Nephron progenitor cell (in vitro differentiated cells): ENCODE results near the gene OR4D1.
A peak's percentile ranks its signal among the peaks of the same experiment; 100 is the strongest.

Experiments
- DNase-seq: peaks from one replicate; pipeline ENCODE4 v3.0.0; 2021
- H3K27ac Mint-ChIP-seq: 2 replicates; pipeline ENCODE4 v1.8.0; 2021; ENCODE audit warnings: mild to moderate bottlenecking, moderate library complexity, mixed read lengths
- H3K27me3 Mint-ChIP-seq: 2 replicates; pipeline ENCODE4 v1.8.0; 2021; ENCODE audit warnings: mild to moderate bottlenecking, low read depth, mixed read lengths; ENCODE audit not compliant: poor library complexity
- H3K36me3 Mint-ChIP-seq: 2 replicates; pipeline ENCODE4 v1.8.0; 2021; ENCODE audit warnings: low read depth, mixed read lengths
- H3K4me1 Mint-ChIP-seq: 2 replicates; pipeline ENCODE4 v1.8.0; 2021; ENCODE audit warnings: mixed read lengths
- H3K4me3 Mint-ChIP-seq: 2 replicates; pipeline ENCODE4 v1.8.0; 2021; ENCODE audit warnings: mild to moderate bottlenecking, moderate library complexity, mixed read lengths
- H3K9me3 Mint-ChIP-seq: 2 replicates; pipeline ENCODE4 v1.8.0; 2021; ENCODE audit warnings: mild to moderate bottlenecking, moderate library complexity, mixed read lengths
- CTCF ChIP-seq: fragments of 200-600 bp; sonication (generic); IDR thresholded peaks from 2 replicates; pipeline ENCODE4 v1.5.0; 2021; ENCODE audit warnings: antibody characterized with exemption

The OR4D1 gene

GRCh38 chr17:58110012-58110411, 38.2 kb upstream of the OR4D1 start:
- no peak overlapping the region for H3K4me3 Mint-ChIP-seq
- DNase-seq: no peak

DNA sequence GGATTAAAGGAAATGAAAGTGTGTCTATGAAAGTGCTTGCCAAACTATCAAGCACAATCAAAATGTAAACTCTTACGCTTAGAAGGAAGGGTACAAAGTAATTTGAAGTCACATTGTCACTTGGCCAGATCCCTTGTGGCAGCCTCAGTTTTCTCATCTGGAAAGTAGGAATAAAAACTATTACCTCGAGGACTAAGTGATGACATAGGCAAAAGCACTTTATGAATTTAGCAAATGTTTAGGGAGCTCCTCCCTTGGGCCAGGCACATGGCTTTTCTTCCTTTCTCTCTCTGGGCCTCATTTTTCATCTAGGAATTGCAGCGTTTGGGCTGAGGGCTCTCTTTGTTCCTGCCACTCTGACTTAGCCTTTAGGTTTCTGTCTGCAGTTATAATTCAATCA, 36.5 kb upstream of the OR4D1 start:
- TF ChIP-seq CTCF: no peak
- DNase-seq: no peak
- Mint-ChIP-seq H3K27ac (no peak overlapping the region), H3K9me3 (peaks cover 9% of the 10 kb centered on the region), H3K4me3 (no peak overlapping the region), H3K36me3 (no peaks in the 10 kb centered on the region), H3K27me3 (peaks cover 58% of the 10 kb centered on the region), H3K4me1 (no peaks in the 10 kb centered on the region)

More at GRCh38 chr17:58110012-58110411, 38.2 kb upstream of the OR4D1 start:
- H3K4me1 Mint-ChIP-seq: no peaks in the 10 kb centered on the region
- no peak overlapping the region for H3K27ac Mint-ChIP-seq
- H3K27me3 Mint-ChIP-seq: peaks cover 43% of the 10 kb centered on the region
- no peaks in the 10 kb centered on the region for H3K36me3 Mint-ChIP-seq
- peaks cover 9% of the 10 kb centered on the region for H3K9me3 Mint-ChIP-seq
- TF ChIP-seq CTCF: no peak

DNA sequence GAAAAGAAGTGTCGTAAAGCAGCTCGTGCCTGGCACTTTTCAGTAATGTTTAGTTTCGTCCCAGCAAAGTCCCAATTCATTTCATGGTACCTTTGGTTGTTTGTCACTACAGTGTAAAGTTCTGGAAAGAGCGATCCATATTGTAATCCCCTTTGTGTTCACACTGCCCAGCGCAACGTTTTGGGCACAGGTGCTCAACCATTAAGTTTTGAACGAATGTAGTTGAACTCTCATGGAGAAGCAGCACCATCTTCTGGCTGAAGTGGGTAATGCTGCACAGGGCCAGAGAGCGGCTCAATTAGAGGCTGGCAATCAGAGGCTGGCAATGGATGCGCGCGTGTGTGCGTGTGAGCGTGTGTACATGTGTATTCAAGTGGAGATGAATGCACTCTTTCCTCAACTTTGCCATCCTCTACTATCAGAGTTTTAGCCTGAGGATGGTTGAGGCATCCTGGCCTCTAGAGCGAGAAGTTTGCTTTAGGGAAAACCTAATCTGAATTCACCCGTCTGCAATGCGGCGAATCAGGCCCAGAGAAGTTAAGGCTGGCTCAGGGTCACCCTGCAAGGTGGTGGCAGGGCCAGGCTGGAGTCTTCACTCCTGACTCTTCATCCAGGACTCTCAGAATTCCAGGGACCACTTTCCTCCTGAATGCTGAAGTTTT, 35.1 kb upstream of the OR4D1 start:
- Mint-ChIP-seq H3K4me1 (no peaks in the 10 kb centered on the region), H3K9me3 (no peaks in the 10 kb centered on the region), H3K27ac (no peak overlapping the region), H3K4me3 (no peak overlapping the region), H3K27me3 (peaks cover 66% of the 10 kb centered on the region), H3K36me3 (no peaks in the 10 kb centered on the region)
- DNase-seq: peak; percentile 90
- peak; percentile 96 for TF ChIP-seq CTCF

DNA sequence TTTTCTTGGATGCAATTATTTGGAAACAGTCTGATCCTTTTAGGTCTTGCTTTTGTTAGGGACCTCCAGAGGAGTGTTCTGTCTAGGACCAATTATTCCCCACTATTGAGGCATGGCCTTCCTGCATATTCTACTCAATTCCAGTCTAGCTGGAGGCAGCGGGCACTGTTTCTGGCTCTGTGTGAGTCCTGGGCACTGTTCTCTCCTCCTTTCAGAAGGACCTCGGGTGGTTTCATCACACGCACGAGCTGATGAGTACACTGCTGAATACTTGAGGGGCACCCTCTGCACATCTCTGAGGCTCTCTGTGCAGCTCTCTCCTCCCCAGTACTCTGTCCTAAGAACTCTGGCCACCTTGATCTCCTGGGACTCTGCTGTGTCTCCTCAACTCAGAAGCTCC, 34.2 kb upstream of the OR4D1 start:
- Mint-ChIP-seq H3K4me1 (no peaks in the 10 kb centered on the region), H3K27me3 (peaks cover 75% of the 10 kb centered on the region), H3K36me3 (no peaks in the 10 kb centered on the region), H3K9me3 (no peaks in the 10 kb centered on the region), H3K4me3 (no peak overlapping the region), H3K27ac (no peak overlapping the region)
- TF ChIP-seq CTCF: no peak
- no peak for DNase-seq

DNA sequence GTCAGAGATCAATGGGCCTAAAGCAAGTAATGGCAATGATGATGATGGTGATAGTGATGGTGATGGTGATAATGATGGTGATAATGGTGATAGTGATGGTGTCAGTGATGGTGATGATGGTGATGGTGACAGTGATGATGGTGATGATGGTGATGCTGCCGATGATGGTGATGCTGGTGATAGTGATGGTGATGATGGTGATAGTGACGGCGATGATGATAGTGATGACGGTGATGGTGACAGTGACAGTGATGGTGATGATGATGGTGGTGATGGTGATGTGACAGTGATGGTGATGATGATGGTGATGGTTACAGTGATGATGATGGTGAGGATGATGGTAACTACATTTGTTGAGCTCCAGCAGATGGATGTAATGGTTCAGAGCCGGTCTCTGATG, 30.8 kb upstream of the OR4D1 start:
- Mint-ChIP-seq H3K36me3 (no peaks in the 10 kb centered on the region), H3K27me3 (peaks cover 72% of the 10 kb centered on the region), H3K27ac (no peak overlapping the region), H3K4me1 (no peaks in the 10 kb centered on the region), H3K4me3 (no peak overlapping the region), H3K9me3 (no peaks in the 10 kb centered on the region)
- DNase-seq: no peak
- no peak for TF ChIP-seq CTCF

DNA sequence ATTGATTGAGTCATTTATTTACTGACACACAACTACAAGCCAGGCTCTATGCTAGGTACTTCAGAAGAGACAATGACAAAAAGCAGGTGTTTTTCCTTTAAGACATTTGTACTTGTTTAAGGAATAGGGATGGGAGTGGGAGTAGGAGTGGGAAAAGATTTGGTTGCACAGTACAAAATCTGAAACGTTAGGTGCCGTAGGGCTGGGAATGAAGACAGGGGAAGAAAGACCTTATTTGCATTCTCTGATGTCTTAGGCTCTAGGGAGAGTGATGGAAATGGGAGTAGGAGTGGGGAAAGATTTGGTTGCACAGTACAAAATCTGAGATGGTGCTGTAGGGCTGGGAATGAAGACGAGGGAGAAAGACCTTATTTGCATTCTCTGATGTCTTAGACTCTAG, 28.7 kb upstream of the OR4D1 start:
- TF ChIP-seq CTCF: no peak
- Mint-ChIP-seq H3K36me3 (no peaks in the 10 kb centered on the region), H3K27me3 (peaks cover 68% of the 10 kb centered on the region)

More for the DNA sequence above, 28.7 kb upstream of the OR4D1 start:
- no peak for DNase-seq
- Mint-ChIP-seq H3K4me3 (no peak overlapping the region), H3K4me1 (no peaks in the 10 kb centered on the region), H3K9me3 (no peaks in the 10 kb centered on the region), H3K27ac (no peak overlapping the region)
